Mucosa of stomach (tissue), 1 donor: Measurements from ENCODE around the gene NAV1.

Experiments
- H3K27me3 ChIP-seq: one replicate; pipeline ENCODE4 v1.7.0; 2013; ENCODE audit warnings: mild to moderate bottlenecking, low read length; ENCODE audit not compliant: control insufficient read depth, insufficient read depth
- H3K36me3 ChIP-seq: one replicate; pipeline ENCODE4 v1.7.0; 2013; ENCODE audit warnings: low read length; ENCODE audit not compliant: control insufficient read depth, insufficient read depth
- H3K4me1 ChIP-seq: one replicate; pipeline ENCODE4 v1.7.0; 2013; ENCODE audit warnings: mild to moderate bottlenecking, low read length; ENCODE audit not compliant: control insufficient read depth, insufficient read depth
- H3K4me3 ChIP-seq: one replicate; pipeline ENCODE4 v1.7.0; 2013; ENCODE audit warnings: low read length
- H3K9ac ChIP-seq: one replicate; pipeline ENCODE4 v1.7.0; 2013; ENCODE audit warnings: mild to moderate bottlenecking, low read length, moderate library complexity
- H3K9me3 ChIP-seq: one replicate; pipeline ENCODE4 v1.7.0; 2013; ENCODE audit warnings: mild to moderate bottlenecking, low read length, moderate library complexity; ENCODE audit not compliant: control insufficient read depth
- donor health status: Pancreatic carcinoma.

NAV1 gene

GRCh38 chr1:201498621-201499020 lies 40.3 kb upstream of the NAV1 start:
- Histone ChIP-seq H3K9me3 (no peaks in the 10 kb centered on the region), H3K9ac (no peak overlapping the region), H3K27me3 (no peaks in the 10 kb centered on the region), H3K4me3 (no peak overlapping the region), H3K4me1 (peaks cover 54% of the 10 kb centered on the region), H3K36me3 (peaks cover 4% of the 10 kb centered on the region)

GRCh38 chr1:201499191-201499590 lies 39.7 kb upstream of the NAV1 start:
- Histone ChIP-seq H3K9ac (no peak overlapping the region), H3K27me3 (no peaks in the 10 kb centered on the region), H3K9me3 (no peaks in the 10 kb centered on the region), H3K4me3 (no peak overlapping the region), H3K4me1 (peaks cover 49% of the 10 kb centered on the region), H3K36me3 (peaks cover 4% of the 10 kb centered on the region)

GRCh38 chr1:201499795-201500669 lies 38.9 kb upstream of the NAV1 start:
- peaks cover 45% of the 10 kb centered on the region for H3K4me1 ChIP-seq
- peaks cover 4% of the 10 kb centered on the region for H3K36me3 ChIP-seq
- H3K4me3 ChIP-seq, result no peak overlapping the region
- H3K27me3 ChIP-seq, result no peaks in the 10 kb centered on the region
- no peaks in the 10 kb centered on the region for H3K9me3 ChIP-seq
- peak overlapping the region; percentile 14 for H3K9ac ChIP-seq

GRCh38 chr1:201500670-201501120 lies 38.2 kb upstream of the NAV1 start:
- Histone ChIP-seq H3K4me1 (peaks cover 45% of the 10 kb centered on the region), H3K27me3 (no peaks in the 10 kb centered on the region), H3K9ac (peak overlapping the region; percentile 14), H3K4me3 (no peak overlapping the region), H3K9me3 (no peaks in the 10 kb centered on the region), H3K36me3 (no peaks in the 10 kb centered on the region)

GRCh38 chr1:201501144-201501543 lies 37.8 kb upstream of the NAV1 start:
- peaks cover 45% of the 10 kb centered on the region for H3K4me1 ChIP-seq
- H3K9me3 ChIP-seq, result no peaks in the 10 kb centered on the region
- H3K4me3 ChIP-seq, result no peak overlapping the region
- H3K27me3 ChIP-seq, result no peaks in the 10 kb centered on the region
- no peak overlapping the region for H3K9ac ChIP-seq
- H3K36me3 ChIP-seq, result no peaks in the 10 kb centered on the region

- no peaks in the 10 kb centered on the region for H3K36me3 ChIP-seq
- peak overlapping the region; percentile 23 for H3K9ac ChIP-seq
- H3K4me3 ChIP-seq, result no peak overlapping the region
Measured at GRCh38 chr1:201501812-201502510, 37.0 kb upstream of the NAV1 start.

GRCh38 chr1:201502511-201502857 lies 36.4 kb upstream of the NAV1 start:
- Histone ChIP-seq H3K36me3 (no peaks in the 10 kb centered on the region), H3K27me3 (no peaks in the 10 kb centered on the region), H3K4me3 (no peak overlapping the region), H3K9ac (peak overlapping the region; percentile 23), H3K4me1 (peaks cover 49% of the 10 kb centered on the region), H3K9me3 (no peaks in the 10 kb centered on the region)

More at GRCh38 chr1:201501812-201502510, 37.0 kb upstream of the NAV1 start:
- Histone ChIP-seq H3K4me1 (peaks cover 45% of the 10 kb centered on the region), H3K9me3 (no peaks in the 10 kb centered on the region), H3K27me3 (no peaks in the 10 kb centered on the region)

GRCh38 chr1:201503397-201504176 lies 35.3 kb upstream of the NAV1 start:
- H3K9me3 ChIP-seq, result no peaks in the 10 kb centered on the region
- no peak overlapping the region for H3K4me3 ChIP-seq
- H3K9ac ChIP-seq, result peak overlapping the region; percentile 87
- H3K27me3 ChIP-seq, result no peaks in the 10 kb centered on the region
- H3K4me1 ChIP-seq, result peaks cover 54% of the 10 kb centered on the region
- H3K36me3 ChIP-seq, result no peaks in the 10 kb centered on the region

- Histone ChIP-seq H3K9me3 (no peaks in the 10 kb centered on the region), H3K27me3 (no peaks in the 10 kb centered on the region), H3K4me3 (no peak overlapping the region), H3K4me1 (peaks cover 54% of the 10 kb centered on the region), H3K36me3 (no peaks in the 10 kb centered on the region), H3K9ac (peak overlapping the region; percentile 87)
Measured at GRCh38 chr1:201504179-201504631, 34.7 kb upstream of the NAV1 start.

GRCh38 chr1:201504799-201505502 lies 34.0 kb upstream of the NAV1 start:
- Histone ChIP-seq H3K9me3 (no peaks in the 10 kb centered on the region), H3K4me1 (peaks cover 53% of the 10 kb centered on the region), H3K27me3 (no peaks in the 10 kb centered on the region), H3K4me3 (peak overlapping the region; percentile 52), H3K36me3 (no peaks in the 10 kb centered on the region), H3K9ac (peak overlapping the region; percentile 87)

- Histone ChIP-seq H3K27me3 (no peaks in the 10 kb centered on the region), H3K9me3 (no peaks in the 10 kb centered on the region), H3K4me3 (peak overlapping the region; percentile 52), H3K9ac (peak overlapping the region; percentile 87), H3K4me1 (peaks cover 47% of the 10 kb centered on the region), H3K36me3 (no peaks in the 10 kb centered on the region)
Measured at GRCh38 chr1:201505503-201505890, 33.4 kb upstream of the NAV1 start.
